Natural killer cell treated with Interleukin-12 subunit alpha and Interleukin-12 subunit beta and Interleukin-15 and Interleukin-18, amount 100 ng/mL, for 72 hours (primary cell): ENCODE data around the gene CREB5. TPM values are rescaled to one million over a fixed set of nuclear protein-coding genes. Genes with fewer than 3 reads are reported as not detected.
"Not testable (repeated sequence)": the region's sequence is repeated elsewhere in the genome, so short reads cannot be mapped to it uniquely, and the experiment has no call there.

Experiments
- ATAC-seq, 2 donors: fragments of 150-1000 bp; cut with Tn5 transposase in 1 of 2; sonication (Bioruptor Pico), chemical (Tn5 transposase) in 1 of 2; 2 replicates each; pipeline ENCODE4 v1.10.0; 2021
- DNase-seq: peaks from one replicate; pipeline ENCODE4 v3.0.0; 2022; ENCODE audit warnings: low spot score
- H3K27ac Mint-ChIP-seq, 2 donors: 1 replicate in 1 of 2; 2 replicates in 1 of 2; pipeline ENCODE4 v1.8.0; 2022; ENCODE audit warnings: mixed read lengths in 2 of 2, mild to moderate bottlenecking in 1 of 2, moderate library complexity in 1 of 2
- H3K27me3 Mint-ChIP-seq, 2 donors: 1 replicate in 1 of 2; 2 replicates in 1 of 2; pipeline ENCODE4 v1.8.0; 2022; ENCODE audit warnings: mixed read lengths in 2 of 2
- H3K36me3 Mint-ChIP-seq: one replicate; pipeline ENCODE4 v1.8.0; 2022; ENCODE audit warnings: mixed read lengths
- H3K4me1 Mint-ChIP-seq, 2 donors: 1 replicate in 1 of 2; 2 replicates in 1 of 2; pipeline ENCODE4 v1.8.0; 2022; ENCODE audit warnings: low read depth in 2 of 2, mixed read lengths in 2 of 2, mild to moderate bottlenecking in 1 of 2
- H3K4me3 Mint-ChIP-seq: one replicate; pipeline ENCODE4 v1.8.0; 2022; ENCODE audit warnings: mixed read lengths
- H3K9me3 Mint-ChIP-seq: 2 replicates; pipeline ENCODE4 v1.8.0; 2022; ENCODE audit warnings: mixed read lengths
- total RNA-seq, 2 donors: library from RNA; stranded (reverse); gene quantifications; one replicate each; pipeline ENCODE4 v1.2.3, GENCODE V29; 2022

CREB5 gene
- total RNA-seq, 2 donors from 2014 or later, result 0.62 TPM; not detected in 1

GRCh38 chr7:28550580-28551186 lies 138.4 kb downstream of the CREB5 start:
- Mint-ChIP-seq H3K27me3 (peaks cover 31 to 48% of the 10 kb centered on the region in 2 donors), H3K4me3 (no peak overlapping the region), H3K36me3 (no peaks in the 10 kb centered on the region), H3K27ac (no peak overlapping the region), H3K9me3 (peaks cover 4% of the 10 kb centered on the region), H3K4me1 (no peaks in the 10 kb centered on the region)
- DNase-seq, result no peak
- ATAC-seq, result no peak

- Mint-ChIP-seq H3K27me3 (peaks cover 28 to 43% of the 10 kb centered on the region in 2 donors), H3K36me3 (no peaks in the 10 kb centered on the region), H3K4me3 (no peak overlapping the region), H3K4me1 (no peaks in the 10 kb centered on the region), H3K9me3 (no peaks in the 10 kb centered on the region), H3K27ac (no peak overlapping the region)
- ATAC-seq, result no peak
- DNase-seq, result no peak
Measured at GRCh38 chr7:28551331-28551730, 139.0 kb downstream of the CREB5 start.

- not testable (repeated sequence) for H3K4me3 Mint-ChIP-seq, H3K9me3 Mint-ChIP-seq, H3K27ac Mint-ChIP-seq, H3K36me3 Mint-ChIP-seq, H3K4me1 Mint-ChIP-seq, ATAC-seq, DNase-seq
- peaks cover 29 to 47% of the 10 kb centered on the region in 2 donors for H3K27me3 Mint-ChIP-seq
Measured at GRCh38 chr7:28551766-28552165, 139.4 kb downstream of the CREB5 start.

GRCh38 chr7:28554802-28555471 lies 142.6 kb downstream of the CREB5 start:
- Mint-ChIP-seq H3K4me3 (no peak overlapping the region), H3K27ac (no peak overlapping the region), H3K27me3 (peaks cover 32 to 54% of the 10 kb centered on the region in 2 donors), H3K9me3 (no peaks in the 10 kb centered on the region), H3K36me3 (no peaks in the 10 kb centered on the region), H3K4me1 (no peaks in the 10 kb centered on the region)
- DNase-seq, result no peak
- no peak for ATAC-seq

- Mint-ChIP-seq H3K9me3 (no peaks in the 10 kb centered on the region), H3K27me3 (peaks cover 29 to 47% of the 10 kb centered on the region in 2 donors), H3K4me3 (no peak overlapping the region), H3K36me3 (no peaks in the 10 kb centered on the region), H3K4me1 (no peaks in the 10 kb centered on the region), H3K27ac (no peak overlapping the region)
- DNase-seq, result no peak
- no peak for ATAC-seq
Measured at GRCh38 chr7:28556025-28556424, 143.7 kb downstream of the CREB5 start.

- no peak overlapping the region for H3K4me3 Mint-ChIP-seq
- no peak overlapping the region for H3K27ac Mint-ChIP-seq
- H3K36me3 Mint-ChIP-seq, result no peaks in the 10 kb centered on the region
- H3K27me3 Mint-ChIP-seq, result peaks cover 25 to 41% of the 10 kb centered on the region in 2 donors
- no peaks in the 10 kb centered on the region for H3K9me3 Mint-ChIP-seq
- DNase-seq (no peak), ATAC-seq (no peak)
- no peaks in the 10 kb centered on the region for H3K4me1 Mint-ChIP-seq
Measured at GRCh38 chr7:28556671-28557070, 144.4 kb downstream of the CREB5 start.

- H3K27ac Mint-ChIP-seq, result no peak overlapping the region
- no peak for ATAC-seq
Measured at GRCh38 chr7:28558236-28558635, 145.9 kb downstream of the CREB5 start.

GRCh38 chr7:28560767-28561166 lies 148.4 kb downstream of the CREB5 start:
- ATAC-seq, result no peak
- H3K36me3 Mint-ChIP-seq, result no peaks in the 10 kb centered on the region
- H3K27ac Mint-ChIP-seq, result no peak overlapping the region
- no peak for DNase-seq
- peaks cover 15 to 37% of the 10 kb centered on the region in 2 donors for H3K27me3 Mint-ChIP-seq
- no peaks in the 10 kb centered on the region for H3K9me3 Mint-ChIP-seq
- no peak overlapping the region for H3K4me3 Mint-ChIP-seq
- no peaks in the 10 kb centered on the region for H3K4me1 Mint-ChIP-seq

More at GRCh38 chr7:28558236-28558635, 145.9 kb downstream of the CREB5 start:
- Mint-ChIP-seq H3K27me3 (peaks cover 22 to 29% of the 10 kb centered on the region in 2 donors), H3K36me3 (no peaks in the 10 kb centered on the region), H3K4me3 (no peak overlapping the region), H3K4me1 (no peaks in the 10 kb centered on the region), H3K9me3 (no peaks in the 10 kb centered on the region)
- no peak for DNase-seq

GRCh38 chr7:28564033-28564432 lies 151.7 kb downstream of the CREB5 start:
- H3K27me3 Mint-ChIP-seq, result peaks cover 11 to 24% of the 10 kb centered on the region in 2 donors
- no peaks in the 10 kb centered on the region for H3K9me3 Mint-ChIP-seq
- H3K4me3 Mint-ChIP-seq, result no peak overlapping the region
- H3K36me3 Mint-ChIP-seq, result no peaks in the 10 kb centered on the region
- H3K4me1 Mint-ChIP-seq, result no peaks in the 10 kb centered on the region
- DNase-seq (no peak), ATAC-seq (no peak)
- no peak overlapping the region for H3K27ac Mint-ChIP-seq

GRCh38 chr7:28564755-28565374 lies 152.5 kb downstream of the CREB5 start:
- no peak overlapping the region for H3K4me3 Mint-ChIP-seq
- no peaks in the 10 kb centered on the region for H3K36me3 Mint-ChIP-seq
- H3K4me1 Mint-ChIP-seq, result no peaks in the 10 kb centered on the region
- H3K27ac Mint-ChIP-seq, result no peak overlapping the region
- ATAC-seq, result no peak
- no peak for DNase-seq
- no peaks in the 10 kb centered on the region for H3K9me3 Mint-ChIP-seq
- peaks cover 8 to 20% of the 10 kb centered on the region in 2 donors for H3K27me3 Mint-ChIP-seq

GRCh38 chr7:28565980-28566379 lies 153.7 kb downstream of the CREB5 start:
- no peak overlapping the region for H3K27ac Mint-ChIP-seq
- no peaks in the 10 kb centered on the region for H3K36me3 Mint-ChIP-seq
- ATAC-seq, result no peak
- peaks cover 9 to 21% of the 10 kb centered on the region in 2 donors for H3K27me3 Mint-ChIP-seq
- no peaks in the 10 kb centered on the region for H3K9me3 Mint-ChIP-seq
- no peak for DNase-seq
- no peak overlapping the region for H3K4me3 Mint-ChIP-seq
- H3K4me1 Mint-ChIP-seq, result no peaks in the 10 kb centered on the region

GRCh38 chr7:28570113-28570969 lies 158.0 kb downstream of the CREB5 start:
- Mint-ChIP-seq H3K36me3 (no peaks in the 10 kb centered on the region), H3K27ac (no peak overlapping the region), H3K4me3 (no peak overlapping the region), H3K9me3 (no peaks in the 10 kb centered on the region), H3K27me3 (peaks cover 18 to 24% of the 10 kb centered on the region in 2 donors), H3K4me1 (no peaks in the 10 kb centered on the region)
- no peak for ATAC-seq
- no peak for DNase-seq

- Mint-ChIP-seq H3K27ac (no peak overlapping the region), H3K9me3 (no peaks in the 10 kb centered on the region), H3K27me3 (peaks cover 18 to 24% of the 10 kb centered on the region in 2 donors), H3K36me3 (no peaks in the 10 kb centered on the region), H3K4me1 (no peaks in the 10 kb centered on the region), H3K4me3 (no peak overlapping the region)
- ATAC-seq, result no peak
- DNase-seq, result no peak
Measured at GRCh38 chr7:28570970-28571288, 158.6 kb downstream of the CREB5 start.

- no peaks in the 10 kb centered on the region for H3K36me3 Mint-ChIP-seq
- no peak overlapping the region for H3K4me3 Mint-ChIP-seq
- DNase-seq (no peak), ATAC-seq (no peak)
- H3K27me3 Mint-ChIP-seq, result peaks cover 18 to 24% of the 10 kb centered on the region in 2 donors
- H3K9me3 Mint-ChIP-seq, result no peaks in the 10 kb centered on the region
- H3K27ac Mint-ChIP-seq, result no peak overlapping the region
- H3K4me1 Mint-ChIP-seq, result no peaks in the 10 kb centered on the region
Measured at GRCh38 chr7:28571405-28571804, 159.1 kb downstream of the CREB5 start.
